Keratinocyte (primary cell): ENCODE data around the gene TBX22. TPM values are rescaled to one million over a fixed set of nuclear protein-coding genes. Genes with fewer than 3 reads are reported as not detected.

Experiments used
- DNase-seq: peaks from one replicate; pipeline ENCODE4 v3.0.0-alpha.2; 2011; ENCODE audit warnings: low read depth, missing footprints, low spot score
- FAIRE-seq: peaks from 2 replicates; lab custom pipeline; 2011; peaks lifted over from hg19 to GRCh38; lab: Jason Lieb, UNC
- H2AFZ ChIP-seq: 2 replicates; pipeline ENCODE4 v1.6.0; 2012; ENCODE audit warnings: low read length, control low read depth, inconsistent platforms; ENCODE audit not compliant: control insufficient read depth
- H3K27ac ChIP-seq: 2 replicates; pipeline ENCODE4 v1.5.1; 2011; ENCODE audit warnings: low read length; ENCODE audit not compliant: control insufficient read depth, insufficient read depth
- H3K27me3 ChIP-seq: 3 replicates; pipeline ENCODE4 v1.6.0; 2011; ENCODE audit warnings: low read length; ENCODE audit not compliant: control insufficient read depth, insufficient read depth; ENCODE audit errors: extremely low read depth
- H3K36me3 ChIP-seq, 2 experiments: 2 replicates in 1 of 2; 3 replicates in 1 of 2; pipeline ENCODE4 v1.5.1; 2011; ENCODE audit warnings: low read length in 2 of 2, mild to moderate bottlenecking in 1 of 2; ENCODE audit not compliant: control insufficient read depth in 2 of 2, insufficient read depth in 2 of 2; ENCODE audit errors: extremely low read depth in 1 of 2
- H3K4me1 ChIP-seq: 3 replicates; pipeline ENCODE4 v1.5.1; 2011; ENCODE audit warnings: low read length; ENCODE audit not compliant: control insufficient read depth, insufficient read depth; ENCODE audit errors: extremely low read depth
- H3K4me2 ChIP-seq: 3 replicates; pipeline ENCODE4 v1.6.0; 2011; ENCODE audit warnings: low read depth, low read length; ENCODE audit not compliant: control insufficient read depth, insufficient read depth; ENCODE audit errors: extremely low read depth
- H3K4me3 ChIP-seq, 3 experiments: fragments of 200-600 bp in 1 of 3; sonication (generic) in 1 of 3; 2 replicates in 2 of 3; 3 replicates in 1 of 3; pipeline ENCODE4 v1.5.1; 2011 to 2016; ENCODE audit warnings: low read length in 3 of 3, mild to moderate bottlenecking in 3 of 3, control low read depth in 2 of 3, inconsistent platforms in 1 of 3, low read depth in 1 of 3, mixed read lengths in 1 of 3, mixed run types in 1 of 3, moderate library complexity in 1 of 3; ENCODE audit not compliant: control insufficient read depth in 2 of 3, insufficient read depth in 2 of 3; ENCODE audit errors: extremely low read depth in 1 of 3
- H3K79me2 ChIP-seq: 2 replicates; pipeline ENCODE4 v1.6.0; 2012; ENCODE audit warnings: low read length; ENCODE audit not compliant: control insufficient read depth, insufficient read depth
- H3K9ac ChIP-seq: 3 replicates; pipeline ENCODE4 v1.6.0; 2011; ENCODE audit warnings: low read length; ENCODE audit not compliant: control insufficient read depth, insufficient read depth; ENCODE audit errors: extremely low read depth
- H3K9me1 ChIP-seq: 3 replicates; pipeline ENCODE4 v1.6.0; 2011; ENCODE audit warnings: low read length; ENCODE audit not compliant: control insufficient read depth, insufficient read depth; ENCODE audit errors: extremely low read depth
- H3K9me3 ChIP-seq: 2 replicates; pipeline ENCODE4 v1.5.1; 2012; ENCODE audit warnings: low read depth, low read length; ENCODE audit not compliant: control insufficient read depth
- H4K20me1 ChIP-seq: 3 replicates; pipeline ENCODE4 v1.6.0; 2011; ENCODE audit warnings: low read length; ENCODE audit not compliant: control insufficient read depth, insufficient read depth; ENCODE audit errors: extremely low read depth
- EZH2 ChIP-seq: IDR thresholded peaks from one replicate; pipeline ENCODE4 v1.6.1; 2012; ENCODE audit warnings: inconsistent platforms, mild to moderate bottlenecking, low read length, moderate library complexity
- dilution Hi-C: fragments of 300-500 bp; cut with MboI; formaldehyde crosslinking; loops from one replicate; pipeline ENCODE4 v1.7.0; 2020; ENCODE audit warnings: low sequenced_read_pairs; ENCODE audit not compliant: extremely low pct_ligation_motif_present
- polyA plus RNA-seq, 5 experiments: library from polyadenylated mRNA; depleted of rRNA in 3 of 5; stranded (reverse) in 3 of 5; stranded (forward) in 1 of 5; unstranded in 1 of 5; fragments of >200 nt; gene quantifications; 1 replicate in 1 of 5; 2 replicates in 3 of 5; 3 replicates in 1 of 5; pipeline versions ENCODE4 v1.2.1 to v1.2.3, GENCODE V29; 2011 to 2012; ENCODE audit warnings: missing spikeins in 2 of 5, low read depth in 1 of 5, low replicate concordance in 1 of 5
- TF ChIP-seq, protein P1 (sequence below), 3 experiments: IDR thresholded peaks in 1 of 3; conservative IDR thresholded peaks in 1 of 3; optimal IDR thresholded peaks in 1 of 3; 2 replicates in 2 of 3; 3 replicates in 1 of 3; pipeline versions ENCODE3 to v1.5.1; 2011; ENCODE audit warnings: low read length in 3 of 3, mild to moderate bottlenecking in 3 of 3, moderate library complexity in 2 of 3, control low read depth in 1 of 3, inconsistent platforms in 1 of 3; ENCODE audit not compliant: insufficient read depth in 2 of 3; ENCODE audit errors: extremely low read depth in 1 of 3

Gene TBX22
- polyA plus RNA-seq, 1 donor (not counting 4 experiments of a cell fraction or from before 2014, with no cell fraction given), result not detected

- DNase-seq, result no peak
- no peak overlapping the region for H3K9ac ChIP-seq
- TF ChIP-seq, protein P1, sequence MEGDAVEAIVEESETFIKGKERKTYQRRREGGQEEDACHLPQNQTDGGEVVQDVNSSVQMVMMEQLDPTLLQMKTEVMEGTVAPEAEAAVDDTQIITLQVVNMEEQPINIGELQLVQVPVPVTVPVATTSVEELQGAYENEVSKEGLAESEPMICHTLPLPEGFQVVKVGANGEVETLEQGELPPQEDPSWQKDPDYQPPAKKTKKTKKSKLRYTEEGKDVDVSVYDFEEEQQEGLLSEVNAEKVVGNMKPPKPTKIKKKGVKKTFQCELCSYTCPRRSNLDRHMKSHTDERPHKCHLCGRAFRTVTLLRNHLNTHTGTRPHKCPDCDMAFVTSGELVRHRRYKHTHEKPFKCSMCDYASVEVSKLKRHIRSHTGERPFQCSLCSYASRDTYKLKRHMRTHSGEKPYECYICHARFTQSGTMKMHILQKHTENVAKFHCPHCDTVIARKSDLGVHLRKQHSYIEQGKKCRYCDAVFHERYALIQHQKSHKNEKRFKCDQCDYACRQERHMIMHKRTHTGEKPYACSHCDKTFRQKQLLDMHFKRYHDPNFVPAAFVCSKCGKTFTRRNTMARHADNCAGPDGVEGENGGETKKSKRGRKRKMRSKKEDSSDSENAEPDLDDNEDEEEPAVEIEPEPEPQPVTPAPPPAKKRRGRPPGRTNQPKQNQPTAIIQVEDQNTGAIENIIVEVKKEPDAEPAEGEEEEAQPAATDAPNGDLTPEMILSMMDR (optimal IDR thresholded peaks at IDR 0.05 in 1 of 3, IDR thresholded peaks at IDR 0.05 in 1 of 3, conservative IDR thresholded peaks at IDR 0.05 in 1 of 3; ENCODE audit: extremely low read depth in 1 of 3, insufficient read depth in 2 of 3, low read length in 3 of 3), result no peak
- no peak for TF ChIP-seq EZH2
- no peaks in the 10 kb centered on the region for H3K79me2 ChIP-seq
- H4K20me1 ChIP-seq, result no peaks in the 10 kb centered on the region
- H3K4me1 ChIP-seq, result no peaks in the 10 kb centered on the region
- H3K4me3 ChIP-seq, result no peak overlapping the region
- no peak overlapping the region for H3K4me2 ChIP-seq
- H3K9me1 ChIP-seq, result no peaks in the 10 kb centered on the region
- H2AFZ ChIP-seq, result no peak overlapping the region
- dilution Hi-C loops, result no loop called here
- no peak overlapping the region for H3K27ac ChIP-seq
- no peak for FAIRE-seq
- no peaks in the 10 kb centered on the region for H3K36me3 ChIP-seq
- no peaks in the 10 kb centered on the region for H3K27me3 ChIP-seq
- no peaks in the 10 kb centered on the region for H3K9me3 ChIP-seq
Measured at GRCh38 chrX:80016182-80016581, 1.6 kb downstream of the TBX22 start.

- TF ChIP-seq, protein P1 (optimal IDR thresholded peaks at IDR 0.05 in 1 of 3, IDR thresholded peaks at IDR 0.05 in 1 of 3, conservative IDR thresholded peaks at IDR 0.05 in 1 of 3; ENCODE audit: extremely low read depth in 1 of 3, insufficient read depth in 2 of 3, low read length in 3 of 3), result no peak
- TF ChIP-seq EZH2, result no peak
- H3K9me3 ChIP-seq, result no peaks in the 10 kb centered on the region
- no peak for DNase-seq
- no peak overlapping the region for H3K4me2 ChIP-seq
- no peaks in the 10 kb centered on the region for H3K27me3 ChIP-seq
- dilution Hi-C loops, result no loop called here
- H3K79me2 ChIP-seq, result no peaks in the 10 kb centered on the region
- no peaks in the 10 kb centered on the region for H3K4me1 ChIP-seq
- H3K4me3 ChIP-seq, result no peak overlapping the region
- no peaks in the 10 kb centered on the region for H4K20me1 ChIP-seq
- no peak overlapping the region for H3K9ac ChIP-seq
- FAIRE-seq, result no peak
- no peak overlapping the region for H2AFZ ChIP-seq
- no peak overlapping the region for H3K27ac ChIP-seq
- H3K9me1 ChIP-seq, result no peaks in the 10 kb centered on the region
- H3K36me3 ChIP-seq, result no peaks in the 10 kb centered on the region
Measured at GRCh38 chrX:80021621-80022020, 7.1 kb downstream of the TBX22 start.
